GM21576 (cell line): ENCODE data around the gene NCKIPSD.
A peak's percentile ranks its signal among the peaks of the same experiment; 100 is the strongest.

Experiments used
- ATAC-seq: cut with Tn5 transposase; IDR thresholded peaks from one replicate; pipeline ENCODE4 v1.9.1; 2021; ENCODE audit warnings: mild to moderate bottlenecking, moderate library complexity; ENCODE audit not compliant: unreplicated experiment

NCKIPSD gene

DNA sequence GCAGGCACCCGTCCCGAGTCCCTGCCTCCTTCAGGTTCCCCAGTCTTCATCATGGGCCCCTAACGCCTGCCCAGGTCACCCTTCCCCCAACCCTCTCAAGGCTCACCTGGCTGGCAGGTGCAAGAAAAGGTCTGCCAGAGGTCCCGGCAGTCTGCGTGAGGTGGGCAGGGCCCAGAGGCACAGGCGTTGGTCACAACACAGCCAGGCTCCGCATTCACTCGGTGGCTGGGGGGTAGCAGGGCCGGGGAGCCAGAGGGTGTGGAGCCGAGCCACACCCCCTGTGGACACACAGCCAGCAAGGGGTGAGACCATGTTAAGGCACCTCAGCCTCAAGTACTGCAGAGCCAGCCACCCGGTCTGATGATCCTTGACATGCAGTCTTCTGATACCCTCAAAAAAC is 33.9 kb downstream of the NCKIPSD start:
- no peak for ATAC-seq

DNA sequence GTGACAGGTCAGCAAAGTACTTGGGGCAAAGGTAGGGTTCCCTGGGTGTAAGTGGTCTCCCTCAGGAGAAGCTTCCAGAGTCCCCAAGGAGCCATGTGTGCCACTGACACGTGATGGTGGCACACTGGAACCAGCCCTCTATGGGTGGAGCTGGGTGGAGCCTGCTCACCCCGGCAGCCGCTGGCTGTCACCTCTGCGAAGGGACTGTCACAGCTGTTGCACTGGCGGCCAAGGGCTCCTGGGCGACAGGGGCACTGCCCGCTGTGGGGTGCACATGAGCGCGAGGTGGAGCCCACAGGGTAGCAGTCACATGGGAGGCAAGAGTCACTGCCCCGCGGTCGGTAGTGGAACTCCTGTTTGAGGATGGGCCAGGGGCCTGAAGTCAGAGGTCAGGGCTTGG is 35.0 kb downstream of the NCKIPSD start:
- ATAC-seq, result no peak

DNA sequence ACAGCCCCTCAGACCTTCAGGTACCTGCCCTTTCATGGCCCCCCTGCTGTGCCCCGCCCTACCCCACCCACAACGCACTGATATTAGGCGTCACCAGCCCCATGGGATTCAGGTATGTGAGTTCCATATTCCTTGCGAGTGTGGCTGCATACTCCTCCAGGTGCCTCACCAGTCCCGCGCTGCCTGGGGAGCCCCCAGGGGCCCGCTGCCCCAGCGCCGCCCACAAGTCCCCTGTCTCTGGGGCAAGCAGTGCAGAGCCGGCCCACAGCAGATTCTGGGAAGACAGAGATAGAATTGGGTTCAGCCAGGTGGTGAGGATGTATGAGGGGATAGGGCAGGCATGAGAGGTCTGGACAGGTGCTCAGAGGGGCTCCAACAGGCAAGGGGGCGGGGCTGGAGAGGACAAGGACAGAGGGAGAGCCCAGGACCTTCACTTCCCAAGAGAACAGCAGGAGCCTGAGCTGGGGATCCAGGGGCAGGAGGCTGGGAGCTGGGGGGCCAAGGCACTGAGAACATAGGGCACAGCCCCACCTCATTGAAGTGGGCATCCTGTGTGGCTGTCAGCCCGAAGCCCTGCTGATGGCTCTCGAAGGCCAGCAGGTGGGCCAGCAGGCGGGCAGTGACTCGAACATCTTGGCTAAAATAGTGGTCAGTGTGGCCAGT is 37.4 kb downstream of the NCKIPSD start:
- ATAC-seq, result no peak

DNA sequence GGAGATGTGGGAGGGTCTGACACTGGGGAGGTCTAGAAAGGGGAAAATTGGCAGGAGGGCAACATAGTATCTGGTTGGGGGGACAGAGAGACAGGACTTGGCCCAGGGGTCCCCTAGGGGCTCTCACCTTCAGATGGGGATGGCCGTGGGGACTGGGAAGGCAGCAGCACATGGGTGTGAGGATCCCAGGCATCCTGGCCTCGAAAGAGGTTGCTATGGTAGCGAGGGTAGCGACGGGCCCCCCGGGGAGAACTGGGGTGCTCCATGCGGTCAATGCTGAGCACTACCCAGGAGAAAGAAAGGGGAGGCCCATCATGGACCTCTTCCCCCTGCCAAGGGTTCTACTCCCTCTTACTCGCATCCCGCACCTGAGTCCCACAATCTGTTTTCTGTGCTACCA is 38.0 kb downstream of the NCKIPSD start:
- ATAC-seq, result no peak

DNA sequence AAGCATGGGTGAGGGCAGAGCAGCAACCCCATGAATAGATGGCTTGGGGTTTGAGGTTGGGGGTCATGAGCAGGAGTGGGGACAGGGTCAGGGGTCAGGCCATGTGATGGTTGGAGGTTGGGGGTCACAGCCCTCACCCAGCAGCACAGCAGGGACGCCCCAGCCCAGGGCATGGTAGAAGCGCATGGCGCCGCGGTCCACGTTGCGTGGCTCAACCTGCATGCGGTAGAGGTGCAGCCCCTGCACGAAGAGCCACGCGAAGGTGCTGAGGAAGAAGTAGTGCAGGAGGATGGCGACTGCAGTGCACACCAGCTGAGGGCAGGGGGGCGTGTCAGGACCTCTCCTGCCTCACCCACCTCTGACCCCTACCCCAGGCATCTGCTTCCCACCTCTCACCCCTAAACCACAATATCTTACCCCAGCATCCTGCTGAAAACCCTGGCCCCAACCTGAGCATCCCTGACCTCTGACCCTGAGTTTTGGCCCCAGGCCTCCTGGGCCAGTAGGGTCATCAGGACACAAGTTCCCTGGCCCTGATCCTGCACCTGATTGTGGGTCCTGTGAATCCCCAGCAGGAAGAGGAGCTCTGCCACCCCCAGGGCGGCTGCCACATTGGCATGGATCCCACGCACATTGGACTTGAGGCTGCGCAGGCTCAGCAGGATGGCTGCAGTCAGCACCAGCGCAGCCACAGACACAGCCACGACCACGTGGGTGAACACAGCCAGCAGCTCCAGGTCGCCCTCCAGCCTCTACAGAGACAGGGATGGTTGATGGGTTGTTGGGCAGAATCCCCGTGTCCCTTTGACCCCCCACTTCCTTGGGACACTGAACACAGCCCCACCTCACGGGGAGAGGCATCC is 40.6 kb downstream of the NCKIPSD start:
- ATAC-seq, result no peak

DNA sequence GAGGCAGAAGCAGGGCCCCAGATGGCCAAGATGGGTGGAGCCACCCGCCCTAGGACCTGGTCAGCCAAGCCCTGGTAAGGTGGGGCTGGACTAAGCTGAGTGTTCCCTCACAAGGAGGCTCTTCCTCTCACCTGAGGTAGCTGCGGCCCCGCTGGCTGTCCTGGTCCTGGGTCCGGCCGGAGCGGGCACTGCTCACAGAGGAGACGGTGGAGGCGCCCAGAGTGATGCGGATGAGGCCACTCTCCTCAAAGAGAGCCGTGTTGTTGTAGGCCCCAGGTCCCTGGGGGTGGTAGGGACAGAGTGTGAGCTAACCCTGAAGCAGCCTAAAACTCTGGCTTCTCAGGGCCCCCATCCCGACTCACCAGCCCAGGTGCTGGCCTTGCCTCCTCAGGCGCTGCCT is 43.1 kb downstream of the NCKIPSD start:
- no peak for ATAC-seq

DNA sequence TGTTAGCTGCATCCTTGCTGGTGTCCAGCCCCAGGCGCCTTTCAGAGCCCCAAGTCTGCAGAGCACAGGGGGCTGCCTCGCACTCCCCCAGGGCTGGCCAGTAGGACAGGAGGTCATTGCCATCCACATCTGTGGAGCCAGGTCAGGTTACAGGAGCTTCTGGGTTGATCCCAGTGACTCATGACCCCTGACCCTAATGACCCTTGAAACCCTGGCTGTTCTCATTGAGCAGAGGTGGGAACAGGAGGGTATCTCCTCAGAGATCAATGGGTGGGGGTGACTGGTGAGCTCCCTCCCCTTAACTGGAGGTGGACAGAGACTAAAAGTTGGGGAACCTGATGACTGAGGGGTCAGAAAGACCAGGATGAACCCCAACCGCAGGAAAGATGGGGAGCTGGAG is 44.3 kb downstream of the NCKIPSD start:
- ATAC-seq, result no peak

DNA sequence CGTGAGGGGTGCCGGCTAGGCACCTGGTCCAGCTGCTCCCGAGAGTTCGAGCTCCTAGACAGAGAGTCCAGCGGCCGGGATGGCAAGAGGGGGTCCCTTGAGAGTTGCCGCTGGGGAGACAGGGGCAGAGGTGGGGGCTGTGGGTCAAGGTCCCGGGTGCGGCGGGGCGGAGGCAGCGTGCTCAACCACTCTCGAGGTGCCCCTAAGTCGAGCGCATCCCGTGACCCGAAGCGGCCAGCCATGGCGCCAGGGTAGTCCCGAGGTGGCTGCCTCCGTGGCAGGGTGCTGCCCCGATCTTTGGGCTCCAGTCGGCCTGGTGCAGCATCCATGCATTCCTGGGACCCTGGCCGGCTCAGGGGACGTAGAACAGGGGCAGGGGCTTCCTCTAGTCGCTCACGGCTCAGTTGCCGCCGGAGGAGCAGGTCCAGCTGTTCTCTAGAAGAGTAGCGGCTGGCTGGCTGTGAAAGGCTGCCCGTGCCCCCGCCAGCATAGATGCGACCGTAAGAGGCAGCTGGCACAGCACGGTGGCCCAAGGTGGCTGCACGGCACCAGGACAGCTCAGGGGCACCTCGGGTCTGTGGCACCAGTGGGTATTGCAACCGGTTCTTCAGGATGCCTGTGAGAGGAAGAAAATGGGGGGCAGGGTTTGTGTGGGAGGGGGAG is 45.6 kb downstream of the NCKIPSD start:
- ATAC-seq, result no peak

DNA sequence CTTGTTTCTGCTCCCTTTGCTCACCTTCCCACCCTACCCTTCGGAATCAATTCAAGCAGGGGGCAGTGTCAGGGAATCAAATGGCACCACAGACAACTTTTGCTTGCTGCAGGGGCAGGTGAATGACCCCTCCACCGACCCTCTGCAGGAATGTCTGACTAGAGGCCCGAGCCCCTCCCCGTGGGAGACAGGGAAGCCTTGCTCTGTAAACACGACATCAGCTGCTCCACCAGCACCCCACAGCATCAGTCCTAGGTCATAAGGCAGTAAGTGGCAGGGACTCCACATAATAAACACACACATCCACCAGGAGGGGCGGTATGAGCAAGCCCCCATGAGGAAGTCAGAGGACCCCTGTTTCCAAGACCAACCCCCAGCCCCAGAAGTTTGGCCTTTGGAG is 48.4 kb downstream of the NCKIPSD start:
- ATAC-seq, result no peak

DNA sequence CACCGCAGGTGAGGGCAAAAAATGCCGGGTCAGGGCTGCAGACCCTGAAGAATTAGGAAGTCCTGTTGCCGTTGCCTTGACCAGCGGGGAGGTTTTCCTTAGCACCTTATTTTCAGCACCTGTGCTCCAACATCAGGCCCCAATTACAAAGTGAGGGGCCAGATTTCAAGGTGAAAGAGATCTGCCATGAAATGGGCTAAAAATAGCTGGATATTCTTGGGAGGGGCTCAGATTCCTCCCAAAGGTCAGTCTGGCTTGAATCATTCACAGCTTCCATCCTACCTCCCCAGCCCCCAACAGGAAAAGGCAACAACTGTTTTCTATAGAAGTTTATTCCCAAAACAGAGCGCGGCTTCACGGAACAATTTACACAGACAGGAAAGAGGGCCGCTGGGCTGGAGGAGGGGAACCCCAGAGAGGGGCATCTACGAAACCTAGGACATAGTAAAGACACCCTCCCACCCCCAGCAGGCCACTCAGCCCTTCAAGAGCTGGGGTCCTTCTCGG is 49.5 kb downstream of the NCKIPSD start:
- ATAC-seq, result no peak

DNA sequence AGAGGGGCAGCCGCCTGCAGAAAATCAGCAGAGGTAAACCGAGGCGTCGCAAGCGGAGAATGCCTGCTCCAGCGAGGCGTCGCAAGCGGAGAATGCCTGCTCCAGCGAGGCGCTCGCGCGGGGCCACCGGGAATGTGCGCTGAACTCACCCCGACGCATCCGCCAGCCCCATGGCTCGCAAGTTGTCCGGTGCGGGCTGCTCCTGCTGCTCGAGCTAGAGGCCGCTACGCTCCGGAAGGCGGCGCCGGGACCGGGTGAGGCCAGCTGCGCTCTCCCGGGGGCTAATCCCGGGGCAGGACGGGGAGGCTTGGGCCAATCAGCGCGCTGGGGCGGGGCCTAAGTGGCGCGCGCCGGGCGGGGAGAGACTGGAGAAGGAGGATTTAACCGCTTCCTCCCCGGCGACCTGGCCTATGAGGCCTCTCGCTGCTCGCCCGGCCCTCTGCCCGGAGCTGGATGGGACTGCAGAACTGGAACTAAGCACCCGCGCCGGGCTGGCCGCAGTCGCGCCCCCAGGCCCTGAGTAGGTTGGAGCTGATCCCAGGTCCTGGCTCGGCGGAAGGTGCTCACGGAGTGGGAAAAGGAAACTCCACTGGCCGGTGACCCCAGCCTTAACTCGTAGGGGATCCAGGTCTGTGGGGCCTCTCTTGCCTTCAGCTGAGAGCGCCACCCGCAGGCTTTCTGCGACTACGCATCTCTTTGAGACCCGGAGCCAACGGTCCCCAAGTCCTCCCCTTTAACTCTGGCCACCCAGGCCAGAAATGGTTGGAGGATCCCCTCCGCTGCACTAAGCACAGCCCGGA is 50.3 kb downstream of the NCKIPSD start, which contains the start of gene SLC26A6:
TSS of gene SLC26A6 (minus strand) at position 240 of the 800 bp plus-strand sequence. CDS start at position 172, 68 bp downstream.
- peak; percentile 86 for ATAC-seq

DNA sequence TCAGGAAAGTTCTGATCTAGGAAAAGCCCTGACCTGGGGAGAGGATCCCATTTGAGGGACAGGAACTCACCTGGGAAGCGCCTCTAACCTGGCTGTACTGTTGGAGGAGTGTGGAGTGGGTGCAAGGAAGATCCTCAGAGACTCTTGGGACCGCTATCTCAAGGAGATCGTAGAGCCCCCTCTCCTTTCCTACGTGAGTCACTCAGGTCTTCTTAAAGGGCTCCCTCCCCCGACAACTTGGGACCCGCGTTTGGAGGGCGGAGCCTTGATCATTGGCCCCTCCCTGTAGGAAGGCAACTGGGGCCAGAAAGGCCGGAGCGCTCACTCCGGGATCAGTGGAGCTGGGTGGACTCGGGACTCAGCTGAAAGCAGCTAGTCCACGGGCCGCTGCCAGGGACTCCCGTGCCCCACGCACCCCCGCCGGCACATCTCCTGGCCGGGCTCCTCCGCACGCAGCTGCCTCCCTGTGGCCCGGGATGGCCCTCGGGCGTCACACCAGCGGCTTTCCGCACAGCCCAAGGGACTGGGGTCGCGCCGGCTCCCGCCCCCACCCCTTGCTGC is 51.0 kb downstream of the NCKIPSD start:
- ATAC-seq, result no peak

DNA sequence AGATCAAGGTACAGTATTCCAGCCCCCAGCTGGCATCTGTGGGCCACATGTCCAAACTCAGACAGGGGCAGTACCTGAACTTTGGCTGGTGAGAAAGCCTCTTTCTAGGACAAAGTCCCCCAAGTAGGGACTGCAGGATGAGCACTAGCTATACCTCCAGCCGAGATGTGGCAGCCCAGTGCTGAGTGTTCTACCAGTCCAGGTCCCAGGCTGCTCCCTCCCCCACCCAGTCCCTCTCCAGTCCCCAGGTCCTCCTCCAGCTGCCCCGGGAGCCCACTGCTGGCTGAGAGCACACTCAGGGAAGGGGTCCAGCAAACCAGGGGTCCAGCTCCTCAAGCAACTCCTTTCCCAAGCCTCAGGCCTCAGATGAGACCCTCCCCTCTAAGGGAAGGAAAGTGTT is 52.0 kb downstream of the NCKIPSD start:
- no peak for ATAC-seq

DNA sequence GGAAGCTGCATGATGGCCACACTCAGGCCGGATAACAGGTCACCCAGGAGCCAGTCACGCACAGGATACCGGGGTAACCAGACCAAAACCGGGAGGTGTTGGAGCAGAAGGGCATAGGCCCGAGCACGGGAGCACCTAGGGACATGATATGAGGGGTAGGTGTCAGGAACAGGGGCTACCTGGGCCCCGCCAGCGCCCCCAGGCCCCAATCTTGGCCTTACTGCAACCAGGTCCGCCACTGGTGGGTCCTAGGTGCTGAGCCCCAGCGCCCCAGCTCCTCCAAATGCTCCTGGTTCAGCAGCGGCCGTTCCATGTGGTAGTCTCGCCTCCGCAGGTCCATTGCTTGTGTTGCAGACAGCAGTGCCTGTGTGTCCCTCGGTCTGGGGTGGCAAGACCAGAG is 52.5 kb downstream of the NCKIPSD start:
- no peak for ATAC-seq

DNA sequence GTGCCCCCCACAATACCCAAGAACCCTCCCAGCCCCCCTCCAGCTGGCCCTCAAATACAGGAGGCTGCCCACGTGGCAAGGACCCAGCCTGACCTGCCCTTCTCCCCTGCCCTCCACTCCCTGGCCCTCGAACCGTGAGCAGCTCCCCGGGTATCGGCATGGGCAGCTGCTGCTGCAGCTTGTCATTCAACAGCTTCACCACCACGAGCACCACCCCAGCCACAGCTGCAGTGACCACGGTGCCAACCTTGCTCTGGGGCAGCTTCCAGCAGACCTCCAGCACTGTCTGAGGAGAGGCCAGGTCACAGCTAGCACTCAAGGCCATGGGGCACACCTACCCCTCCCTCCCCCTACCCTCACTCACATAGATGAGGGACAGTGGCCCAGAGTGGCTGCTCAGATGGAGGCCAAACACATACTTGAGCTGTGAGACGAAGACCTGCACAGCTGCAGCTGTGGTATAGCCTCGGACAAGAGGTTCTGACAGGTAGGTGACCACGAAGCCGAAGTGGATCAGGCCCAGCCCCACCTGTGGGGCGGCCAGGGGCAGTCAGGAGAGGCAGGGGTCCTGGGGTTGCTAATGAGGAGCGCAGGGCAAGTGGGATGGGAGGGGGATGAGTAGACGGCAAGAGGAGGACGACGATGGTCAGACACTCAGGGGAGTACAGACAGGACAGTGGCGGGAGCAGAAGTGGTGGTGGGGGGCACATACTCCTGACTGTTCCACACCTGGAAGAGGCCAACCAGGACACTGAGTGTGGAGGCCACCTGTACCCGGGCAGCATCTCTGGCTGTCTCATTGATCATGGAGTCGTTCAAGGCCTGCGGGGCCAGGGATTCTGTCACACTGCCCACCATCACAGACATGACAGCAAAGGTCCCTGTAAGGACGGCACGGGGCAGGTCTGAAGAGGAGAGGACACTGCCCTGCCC is 53.9 kb downstream of the NCKIPSD start:
- ATAC-seq, result no peak

DNA sequence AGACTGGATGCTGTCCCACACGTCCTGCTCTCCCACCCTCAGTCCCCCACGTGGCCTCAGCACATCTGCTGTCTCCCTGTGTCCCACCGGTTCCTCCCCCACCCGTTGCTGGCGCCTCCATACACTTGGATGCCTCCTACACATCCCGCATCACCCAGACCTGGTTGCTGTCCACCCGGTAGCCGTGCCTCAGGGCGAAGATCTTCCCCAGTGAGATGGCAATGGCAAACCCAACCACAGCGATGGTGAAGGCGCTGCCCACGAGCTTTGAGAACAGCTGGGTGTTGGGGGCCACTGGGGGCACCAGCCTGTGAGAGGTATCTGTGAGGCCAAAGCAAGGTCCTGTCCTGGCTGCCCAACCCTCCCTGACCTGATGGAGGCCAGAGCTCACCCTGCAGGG is 54.9 kb downstream of the NCKIPSD start:
- no peak for ATAC-seq

DNA sequence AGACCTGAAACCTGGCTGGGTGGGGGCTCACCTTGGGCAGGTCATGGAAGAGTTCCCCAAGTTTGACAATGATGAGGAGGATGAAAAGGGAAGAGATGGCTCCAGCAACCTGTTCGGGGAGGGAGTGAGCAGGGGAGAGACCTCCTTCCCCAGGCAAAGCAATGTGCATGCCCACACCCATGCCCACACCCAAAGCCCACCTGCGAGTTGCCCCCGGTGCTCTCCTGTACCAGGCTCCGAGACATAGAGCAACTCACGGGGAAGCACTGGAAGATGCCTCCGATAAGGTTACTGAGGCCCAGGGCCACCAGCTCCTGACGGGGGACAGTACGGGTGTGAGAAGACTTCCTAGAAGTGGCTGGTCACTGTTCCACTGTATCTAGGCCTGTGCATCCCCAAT is 55.3 kb downstream of the NCKIPSD start:
- no peak for ATAC-seq

DNA sequence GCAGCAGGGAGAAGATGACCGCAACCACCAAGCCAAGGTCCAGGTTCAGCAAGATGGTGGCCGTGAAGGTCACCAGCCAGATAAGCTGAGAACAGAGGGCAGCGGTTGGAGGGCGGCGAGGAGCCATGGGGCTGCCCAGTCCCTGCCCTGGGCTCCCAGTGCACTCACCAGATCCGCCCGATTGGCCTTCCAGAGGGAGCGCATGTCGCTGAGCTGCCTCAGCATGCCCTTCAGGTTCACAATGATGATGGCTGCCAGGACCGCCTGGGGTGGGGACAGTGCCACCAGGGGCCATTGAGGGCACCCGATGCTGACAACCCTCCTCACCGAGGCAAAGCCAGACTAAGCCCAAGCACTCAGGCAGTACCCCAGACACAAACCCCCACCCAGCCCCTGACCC is 55.8 kb downstream of the NCKIPSD start:
- ATAC-seq, result no peak

DNA sequence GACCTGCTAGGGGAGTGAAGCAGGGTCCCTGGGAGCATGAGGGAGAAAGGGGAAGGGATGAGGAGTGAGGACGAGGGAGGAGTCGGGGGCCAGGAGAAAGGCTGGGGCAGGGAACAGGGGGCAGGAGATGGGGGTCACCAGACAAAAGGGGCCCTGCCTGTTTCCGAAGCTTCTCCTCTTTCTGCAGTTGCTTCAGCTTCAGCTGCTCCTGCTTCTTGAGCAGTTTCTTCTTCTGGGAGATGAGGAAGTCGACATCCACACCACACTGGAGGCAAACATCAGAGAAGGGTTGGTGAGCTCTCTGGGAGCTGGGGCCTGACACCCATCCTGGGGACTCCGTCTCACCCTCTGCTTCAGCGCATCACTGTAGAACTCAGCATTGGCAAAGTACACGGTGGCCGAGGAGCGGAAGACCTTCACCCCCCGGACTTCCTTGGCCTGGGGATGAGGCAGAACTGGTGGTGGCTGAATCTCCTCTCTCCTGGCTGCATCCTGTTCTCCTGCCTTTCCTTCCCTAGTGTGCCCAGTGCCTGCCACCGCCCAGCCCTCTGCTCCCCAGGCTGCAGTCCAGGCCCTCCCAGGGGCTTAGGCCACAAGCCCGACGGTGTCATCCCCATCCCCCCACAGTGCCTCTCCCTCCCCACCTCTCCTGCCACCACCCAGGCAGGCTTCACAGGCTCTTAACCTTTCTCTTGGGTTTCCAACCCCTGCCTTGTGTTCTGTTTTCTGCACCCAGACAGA is 57.3 kb downstream of the NCKIPSD start:
- no peak for ATAC-seq
